ENCODE data around the gene SETD2. TPM values are rescaled to one million over a fixed set of nuclear protein-coding genes. Genes with fewer than 3 reads are reported as not detected.

SETD2 gene
- total RNA-seq, 1 experiment from 2014 or later, result 60.2 TPM

GRCh38 chr3:47109393-47109792 lies 54.5 kb downstream of the SETD2 start:
- peaks cover 72% of the 10 kb centered on the region for H3K79me2 ChIP-seq (ENCODE audit: low read length)
- DNase-seq, result no peak
- H3K4me3 ChIP-seq (ENCODE audit: low read length), result no peak overlapping the region
- peaks cover 41% of the 10 kb centered on the region for H3K36me3 ChIP-seq (ENCODE audit: insufficient read depth, low read length)
- no peaks in the 10 kb centered on the region for H3K9me2 ChIP-seq (replicated peaks; ENCODE audit: insufficient read depth, low read length)
- peaks cover 10% of the 10 kb centered on the region for H3K4me1 ChIP-seq (ENCODE audit: low read length)
- no peak overlapping the region for H3K27ac ChIP-seq (ENCODE audit: low read length)
- no peaks in the 10 kb centered on the region for H4K20me1 ChIP-seq (ENCODE audit: insufficient read depth, low read depth, low read length)
- no peak overlapping the region for H3K9ac ChIP-seq (ENCODE audit: low read length)
- no peak overlapping the region for H3K4me2 ChIP-seq (ENCODE audit: low read depth, low read length, poor library complexity, severe bottlenecking)
- H3K9me3 ChIP-seq (ENCODE audit: low read length), result no peaks in the 10 kb centered on the region
- no peak overlapping the region for H2AFZ ChIP-seq (ENCODE audit: low read length)
- no peaks in the 10 kb centered on the region for H3K27me3 ChIP-seq (ENCODE audit: low read length)

DNA sequence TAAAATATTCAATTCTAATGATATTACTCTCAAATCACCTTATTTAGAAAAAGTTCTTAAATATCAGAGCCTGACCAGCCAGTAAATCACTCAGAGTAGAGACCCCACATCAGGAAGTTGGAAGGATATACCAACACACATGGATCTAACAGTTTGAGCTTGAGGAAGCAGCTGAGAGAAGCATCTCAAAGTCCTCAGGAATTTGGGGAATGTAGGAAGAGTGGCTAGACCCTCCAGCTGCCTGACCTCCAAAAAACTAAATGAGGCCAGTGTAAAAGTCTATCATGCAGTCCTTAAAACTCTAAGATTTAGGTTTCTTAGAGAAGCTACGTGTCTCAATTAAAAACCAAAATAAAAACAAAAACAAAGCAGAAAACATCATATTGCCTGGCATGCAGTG lies 55.4 kb downstream of the SETD2 start:
- Histone ChIP-seq H3K9me2 (replicated peaks; ENCODE audit: insufficient read depth, low read length) (no peaks in the 10 kb centered on the region), H3K4me2 (ENCODE audit: low read depth, low read length, poor library complexity, severe bottlenecking) (no peak overlapping the region), H2AFZ (ENCODE audit: low read length) (no peak overlapping the region), H4K20me1 (ENCODE audit: insufficient read depth, low read depth, low read length) (no peaks in the 10 kb centered on the region), H3K27ac (ENCODE audit: low read length) (no peak overlapping the region), H3K36me3 (ENCODE audit: insufficient read depth, low read length) (peaks cover 34% of the 10 kb centered on the region; the same call in 1 of the 2 replicates), H3K27me3 (ENCODE audit: low read length) (no peaks in the 10 kb centered on the region), H3K4me1 (ENCODE audit: low read length) (peaks cover 2% of the 10 kb centered on the region), H3K79me2 (ENCODE audit: low read length) (peaks cover 71% of the 10 kb centered on the region), H3K9me3 (ENCODE audit: low read length) (no peaks in the 10 kb centered on the region), H3K4me3 (ENCODE audit: low read length) (no peak overlapping the region), H3K9ac (ENCODE audit: low read length) (no peak overlapping the region)
- DNase-seq, result no peak

DNA sequence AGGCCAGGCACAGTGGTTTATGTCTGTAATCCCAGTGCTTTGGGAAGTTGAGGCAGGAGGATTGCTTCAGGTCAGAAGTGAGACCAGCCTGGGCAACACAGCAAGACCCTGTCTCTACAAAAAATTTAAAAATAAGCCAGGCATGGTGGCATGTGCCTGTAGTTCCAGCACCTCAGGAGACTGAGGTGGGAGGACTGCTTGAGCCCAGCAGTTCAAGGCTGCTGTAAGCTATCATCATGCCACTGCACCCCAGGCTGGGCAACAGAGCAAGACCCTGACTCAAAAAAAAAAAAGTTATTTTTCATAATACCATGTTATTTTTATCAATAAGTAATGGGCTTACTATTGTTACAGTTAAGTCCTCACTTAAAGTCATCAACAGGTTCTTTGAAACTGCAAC lies 59.7 kb downstream of the SETD2 start:
- Histone ChIP-seq H3K27me3 (ENCODE audit: low read length) (no peaks in the 10 kb centered on the region), H3K27ac (ENCODE audit: low read length) (no peak overlapping the region), H4K20me1 (ENCODE audit: insufficient read depth, low read depth, low read length) (no peaks in the 10 kb centered on the region), H3K9me2 (replicated peaks; ENCODE audit: insufficient read depth, low read length) (no peaks in the 10 kb centered on the region), H3K4me1 (ENCODE audit: low read length) (no peaks in the 10 kb centered on the region), H3K9ac (ENCODE audit: low read length) (no peak overlapping the region), H3K4me3 (ENCODE audit: low read length) (no peak overlapping the region), H3K79me2 (ENCODE audit: low read length) (peaks cover 55% of the 10 kb centered on the region), H3K36me3 (ENCODE audit: insufficient read depth, low read length) (peaks cover 28% of the 10 kb centered on the region; the same call in 1 of the 2 replicates), H3K4me2 (ENCODE audit: low read depth, low read length, poor library complexity, severe bottlenecking) (no peak overlapping the region), H3K9me3 (ENCODE audit: low read length) (no peaks in the 10 kb centered on the region), H2AFZ (ENCODE audit: low read length) (no peak overlapping the region)
- no peak for DNase-seq

DNA sequence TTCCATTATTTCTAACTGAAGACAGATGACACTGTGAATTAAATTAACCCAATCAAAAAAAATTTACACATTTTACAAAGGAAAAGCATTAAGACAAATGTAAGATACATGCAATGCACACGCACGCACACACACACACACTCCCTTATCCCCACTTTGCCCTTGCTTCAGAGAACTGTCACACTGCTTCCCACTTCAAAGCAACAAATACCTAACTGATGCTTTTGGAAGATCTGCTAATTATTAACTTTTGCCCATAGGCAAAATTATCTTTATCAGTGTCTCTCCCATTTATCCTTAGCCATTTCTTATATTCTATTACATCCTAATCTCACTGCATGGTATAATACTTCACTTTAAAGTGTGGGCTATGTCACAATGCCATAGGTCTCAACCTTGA lies 60.3 kb downstream of the SETD2 start:
- Histone ChIP-seq H2AFZ (ENCODE audit: low read length) (no peak overlapping the region), H3K27ac (ENCODE audit: low read length) (no peak overlapping the region), H3K9ac (ENCODE audit: low read length) (no peak overlapping the region), H4K20me1 (ENCODE audit: insufficient read depth, low read depth, low read length) (no peaks in the 10 kb centered on the region), H3K4me1 (ENCODE audit: low read length) (no peaks in the 10 kb centered on the region), H3K9me2 (replicated peaks; ENCODE audit: insufficient read depth, low read length) (no peaks in the 10 kb centered on the region), H3K4me2 (ENCODE audit: low read depth, low read length, poor library complexity, severe bottlenecking) (no peak overlapping the region), H3K79me2 (ENCODE audit: low read length) (peaks cover 49% of the 10 kb centered on the region), H3K4me3 (ENCODE audit: low read length) (no peak overlapping the region), H3K9me3 (ENCODE audit: low read length) (no peaks in the 10 kb centered on the region), H3K27me3 (ENCODE audit: low read length) (no peaks in the 10 kb centered on the region), H3K36me3 (ENCODE audit: insufficient read depth, low read length) (peaks cover 24% of the 10 kb centered on the region; the same call in 1 of the 2 replicates)
- no peak for DNase-seq

DNA sequence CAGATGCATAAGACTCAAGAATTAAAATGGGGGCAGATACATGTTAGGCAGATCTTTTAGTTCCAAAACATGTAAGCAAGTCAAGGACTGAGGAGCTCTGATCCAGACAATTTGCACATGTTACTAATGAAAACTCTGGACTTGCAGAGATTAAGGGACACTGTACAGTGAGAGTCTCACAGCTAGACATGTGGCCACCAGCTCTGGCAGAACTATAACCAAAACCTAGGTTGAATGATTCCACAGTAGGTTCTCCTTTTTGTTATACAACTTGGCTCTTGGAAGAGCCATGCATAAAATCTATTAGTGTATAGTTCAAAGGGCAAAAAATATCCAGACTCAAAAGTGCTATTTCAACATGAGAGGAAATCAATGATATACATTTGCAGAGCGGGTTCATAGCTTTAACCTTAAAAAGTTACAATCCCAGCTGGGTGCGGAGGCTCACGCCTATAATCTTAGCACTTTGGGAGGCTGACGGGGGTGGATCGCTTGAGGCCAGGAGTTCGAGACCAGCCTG lies 61.8 kb downstream of the SETD2 start:
- Histone ChIP-seq H3K9ac (ENCODE audit: low read length) (no peak overlapping the region), H2AFZ (ENCODE audit: low read length) (no peak overlapping the region), H3K36me3 (ENCODE audit: insufficient read depth, low read length) (peaks cover 30% of the 10 kb centered on the region; the same call in 1 of the 2 replicates), H3K9me3 (ENCODE audit: low read length) (no peaks in the 10 kb centered on the region), H3K4me3 (ENCODE audit: low read length) (no peak overlapping the region), H3K9me2 (replicated peaks; ENCODE audit: insufficient read depth, low read length) (no peaks in the 10 kb centered on the region), H3K4me1 (ENCODE audit: low read length) (no peaks in the 10 kb centered on the region), H3K27me3 (ENCODE audit: low read length) (no peaks in the 10 kb centered on the region), H3K4me2 (ENCODE audit: low read depth, low read length, poor library complexity, severe bottlenecking) (no peak overlapping the region), H4K20me1 (ENCODE audit: insufficient read depth, low read depth, low read length) (no peaks in the 10 kb centered on the region), H3K27ac (ENCODE audit: low read length) (no peak overlapping the region), H3K79me2 (ENCODE audit: low read length) (peaks cover 47% of the 10 kb centered on the region)
- no peak for DNase-seq

DNA sequence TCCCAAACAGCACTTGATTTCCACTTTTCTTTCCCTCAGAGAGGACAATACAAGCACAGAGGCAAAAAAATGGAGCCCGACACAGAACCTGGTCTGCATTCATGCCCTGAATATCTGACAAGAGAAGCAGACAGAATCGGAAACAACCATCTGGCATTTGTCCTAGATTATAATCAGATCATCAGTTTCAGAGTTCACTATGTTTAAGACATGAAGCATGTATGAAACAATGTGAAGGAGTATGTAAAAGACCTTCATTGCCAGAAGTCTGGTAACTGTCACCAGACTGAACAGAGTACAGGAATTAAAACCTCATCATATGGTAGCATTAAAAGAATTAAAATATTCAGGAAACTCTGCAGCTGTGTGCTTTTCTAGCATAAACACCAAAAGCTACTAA lies 65.0 kb downstream of the SETD2 start:
- no peaks in the 10 kb centered on the region for H3K9me2 ChIP-seq (replicated peaks; ENCODE audit: insufficient read depth, low read length)
- H3K79me2 ChIP-seq (ENCODE audit: low read length), result peaks cover 50% of the 10 kb centered on the region
- H3K4me1 ChIP-seq (ENCODE audit: low read length), result no peaks in the 10 kb centered on the region
- H3K9me3 ChIP-seq (ENCODE audit: low read length), result no peaks in the 10 kb centered on the region
- no peaks in the 10 kb centered on the region for H4K20me1 ChIP-seq (ENCODE audit: insufficient read depth, low read depth, low read length)
- no peak for DNase-seq
- no peak overlapping the region for H3K4me3 ChIP-seq (ENCODE audit: low read length)
- no peak overlapping the region for H2AFZ ChIP-seq (ENCODE audit: low read length)
- no peak overlapping the region for H3K9ac ChIP-seq (ENCODE audit: low read length)
- H3K4me2 ChIP-seq (ENCODE audit: low read depth, low read length, poor library complexity, severe bottlenecking), result no peak overlapping the region
- H3K36me3 ChIP-seq (ENCODE audit: insufficient read depth, low read length), result peaks cover 46% of the 10 kb centered on the region; the same call in 1 of the 2 replicates
- H3K27ac ChIP-seq (ENCODE audit: low read length), result no peak overlapping the region
- no peaks in the 10 kb centered on the region for H3K27me3 ChIP-seq (ENCODE audit: low read length)

GRCh38 chr3:47097864-47098263 lies 66.0 kb downstream of the SETD2 start:
- peaks cover 43% of the 10 kb centered on the region; the same call in 1 of the 2 replicates for H3K36me3 ChIP-seq (ENCODE audit: insufficient read depth, low read length)
- H3K4me2 ChIP-seq (ENCODE audit: low read depth, low read length, poor library complexity, severe bottlenecking), result no peak overlapping the region
- no peaks in the 10 kb centered on the region for H3K9me3 ChIP-seq (ENCODE audit: low read length)
- H3K27me3 ChIP-seq (ENCODE audit: low read length), result no peaks in the 10 kb centered on the region
- H3K27ac ChIP-seq (ENCODE audit: low read length), result no peak overlapping the region
- peaks cover 53% of the 10 kb centered on the region for H3K79me2 ChIP-seq (ENCODE audit: low read length)
- H3K4me1 ChIP-seq (ENCODE audit: low read length), result no peaks in the 10 kb centered on the region
- no peak overlapping the region for H2AFZ ChIP-seq (ENCODE audit: low read length)
- DNase-seq, result no peak
- no peak overlapping the region for H3K4me3 ChIP-seq (ENCODE audit: low read length)
- H3K9me2 ChIP-seq (replicated peaks; ENCODE audit: insufficient read depth, low read length), result no peaks in the 10 kb centered on the region
- H4K20me1 ChIP-seq (ENCODE audit: insufficient read depth, low read depth, low read length), result no peaks in the 10 kb centered on the region
- H3K9ac ChIP-seq (ENCODE audit: low read length), result no peak overlapping the region

DNA sequence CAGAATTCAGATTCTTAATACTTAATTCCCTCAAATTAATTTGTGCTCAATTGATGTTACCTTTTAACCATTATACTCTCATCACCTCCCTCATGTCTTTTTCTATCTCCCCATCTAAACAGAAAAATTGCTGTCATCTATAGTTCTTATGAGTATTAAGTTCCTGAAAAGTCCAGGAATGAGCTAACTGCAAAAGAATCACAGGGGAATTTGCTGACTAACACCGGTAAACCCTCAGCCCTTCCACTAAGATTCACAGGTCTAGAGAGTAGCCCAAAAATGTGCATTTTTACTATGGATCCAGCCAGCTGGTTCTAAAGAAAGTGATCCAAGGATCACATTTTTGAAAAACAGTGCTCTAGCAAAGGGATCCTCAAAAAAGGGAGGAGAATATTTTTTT lies 67.0 kb downstream of the SETD2 start:
- no peaks in the 10 kb centered on the region for H4K20me1 ChIP-seq (ENCODE audit: insufficient read depth, low read depth, low read length)
- H3K27ac ChIP-seq (ENCODE audit: low read length), result no peak overlapping the region
- no peak overlapping the region for H2AFZ ChIP-seq (ENCODE audit: low read length)
- peaks cover 56% of the 10 kb centered on the region for H3K79me2 ChIP-seq (ENCODE audit: low read length)
- no peaks in the 10 kb centered on the region for H3K4me1 ChIP-seq (ENCODE audit: low read length)
- H3K4me3 ChIP-seq (ENCODE audit: low read length), result no peak overlapping the region
- H3K9me3 ChIP-seq (ENCODE audit: low read length), result no peaks in the 10 kb centered on the region
- no peaks in the 10 kb centered on the region for H3K9me2 ChIP-seq (replicated peaks; ENCODE audit: insufficient read depth, low read length)
- H3K4me2 ChIP-seq (ENCODE audit: low read depth, low read length, poor library complexity, severe bottlenecking), result no peak overlapping the region
- H3K36me3 ChIP-seq (ENCODE audit: insufficient read depth, low read length), result peaks cover 43% of the 10 kb centered on the region; the same call in 1 of the 2 replicates
- no peak for DNase-seq
- no peaks in the 10 kb centered on the region for H3K27me3 ChIP-seq (ENCODE audit: low read length)
- H3K9ac ChIP-seq (ENCODE audit: low read length), result no peak overlapping the region

Measured in Karpas-422 (cell line).